Natural killer cell (primary cell): ENCODE measurements around the gene ANXA7. TPM values are rescaled to one million over a fixed set of nuclear protein-coding genes. Genes with fewer than 3 reads are reported as not detected.
"Not testable (repeated sequence)": the region's sequence is repeated elsewhere in the genome, so short reads cannot be mapped to it uniquely, and the experiment has no call there.

Experiments used
- ATAC-seq, 3 donors: fragments of 150-1000 bp in 2 of 3; fragments of 200-7000 bp in 1 of 3; cut with Tn5 transposase; 1 replicate in 1 of 3; 2 replicates in 2 of 3; pipeline ENCODE4 v1.10.0; 2021; ENCODE audit warnings: mild to moderate bottlenecking in 2 of 3, moderate library complexity in 2 of 3
- DNase-seq, 2 donors: peaks; one replicate each; pipeline versions ENCODE4 v3.0.0 to v3.0.0-alpha.2; 2013 to 2021; ENCODE audit warnings: mixed read lengths in 1 of 2
- H3K27ac ChIP-seq: one replicate; pipeline ENCODE4 v1.5.1; 2013; ENCODE audit warnings: mild to moderate bottlenecking, low read length
- H3K27me3 ChIP-seq: one replicate; pipeline ENCODE4 v1.6.1; 2013; ENCODE audit warnings: low read length; ENCODE audit not compliant: control insufficient read depth, insufficient read depth
- H3K36me3 ChIP-seq: one replicate; pipeline ENCODE4 v1.6.1; 2013; ENCODE audit warnings: low read length; ENCODE audit not compliant: control insufficient read depth, insufficient read depth
- H3K4me1 ChIP-seq: one replicate; pipeline ENCODE4 v1.6.1; 2013; ENCODE audit warnings: low read length; ENCODE audit not compliant: control insufficient read depth, insufficient read depth
- H3K4me3 ChIP-seq: one replicate; pipeline ENCODE4 v1.5.1; 2013; ENCODE audit warnings: low read length
- H3K9me3 ChIP-seq: one replicate; pipeline ENCODE4 v1.6.1; 2013; ENCODE audit warnings: low read length; ENCODE audit not compliant: control insufficient read depth, insufficient read depth
- H3K27ac Mint-ChIP-seq, 2 donors: one replicate each; pipeline ENCODE4 v1.8.0; 2022; ENCODE audit warnings: mild to moderate bottlenecking in 2 of 2, mixed read lengths in 2 of 2, moderate library complexity in 1 of 2
- H3K27me3 Mint-ChIP-seq, 2 donors: one replicate each; pipeline ENCODE4 v1.8.0; 2022; ENCODE audit warnings: low read depth in 2 of 2, mixed read lengths in 2 of 2
- H3K36me3 Mint-ChIP-seq: one replicate; pipeline ENCODE4 v1.8.0; 2022; ENCODE audit warnings: mixed read lengths
- H3K4me1 Mint-ChIP-seq, 2 donors: one replicate each; pipeline ENCODE4 v1.8.0; 2022; ENCODE audit warnings: mixed read lengths in 2 of 2
- H3K4me3 Mint-ChIP-seq: one replicate; pipeline ENCODE4 v1.8.0; 2022; ENCODE audit warnings: mild to moderate bottlenecking, moderate library complexity, mixed read lengths
- H3K9me3 Mint-ChIP-seq, 2 donors: one replicate each; pipeline ENCODE4 v1.8.0; 2022; ENCODE audit warnings: mixed read lengths in 2 of 2
- CTCF ChIP-seq: fragments of 200-600 bp; IDR thresholded peaks from one replicate; pipeline ENCODE4 v1.8.0; 2022; ENCODE audit warnings: antibody characterized with exemption
- WGBS: methylation state at CpG from one replicate; pipeline ENCODE4 v1.1.7; 2013; ENCODE audit warnings: missing lambda C conversion rate; ENCODE audit not compliant: insufficient coverage; 5-methylcytosine and 5-hydroxymethylcytosine counted together
- intact Hi-C: fragments of 100-400 bp; cut with micrococcal nuclease; formaldehyde crosslinking; loops from one replicate; pipeline ENCODE4 v1.14.2; 2022
- total RNA-seq, 4 donors: library from RNA; stranded (reverse); fragments of 120-200 nt in 1 of 4; gene quantifications; one replicate each; pipeline versions ENCODE4 v1.2.3 to v1.2.4, GENCODE V29; 2013 to 2022

The ANXA7 gene
- total RNA-seq, 3 donors from 2014 or later (not counting 1 experiment from before 2014, with no cell fraction given), result 61.0 to 82.0 (median 72.5) TPM

GRCh38 chr10:73338801-73339368 lies 75.0 kb downstream of the ANXA7 start:
- WGBS, result 87% methylated on average over 7 of the region's 8 CpGs
- Mint-ChIP-seq H3K27me3 (no peaks in the 10 kb centered on the region), H3K9me3 (no peaks in the 10 kb centered on the region), H3K4me3 (no peak overlapping the region), H3K27ac (no peak overlapping the region), H3K36me3 (no peaks in the 10 kb centered on the region), H3K4me1 (no peaks in the 10 kb centered on the region)
- Histone ChIP-seq H3K36me3 (no peaks in the 10 kb centered on the region), H3K9me3 (no peaks in the 10 kb centered on the region), H3K4me1 (no peaks in the 10 kb centered on the region), H3K27me3 (no peaks in the 10 kb centered on the region), H3K27ac (no peak overlapping the region), H3K4me3 (no peak overlapping the region)
- DNase-seq (no peak), ATAC-seq (no peak)
- intact Hi-C loops, result no loop called here
- no peak for TF ChIP-seq CTCF

DNA sequence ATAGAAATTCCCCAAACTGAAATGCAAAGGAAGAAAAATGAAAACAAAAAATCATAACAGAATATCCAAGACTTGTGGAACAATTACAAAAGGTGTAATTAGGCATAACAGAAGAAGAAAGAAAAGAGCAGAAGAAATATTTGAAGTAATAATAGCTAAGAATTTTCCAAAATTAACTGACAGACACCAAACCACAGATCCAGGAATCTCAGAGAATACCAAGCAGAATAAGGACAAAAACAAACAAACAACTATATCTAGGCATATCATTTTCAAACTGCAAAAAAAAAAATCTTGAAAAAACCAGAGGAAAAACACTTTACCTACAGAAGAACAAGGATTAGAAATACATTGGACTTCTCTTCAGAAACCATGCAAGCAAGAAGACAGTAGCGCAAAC lies 80.7 kb downstream of the ANXA7 start:
- Mint-ChIP-seq H3K4me1 (no peaks in the 10 kb centered on the region), H3K27me3 (peaks cover 2 to 17% of the 10 kb centered on the region in 2 donors), H3K36me3 (no peaks in the 10 kb centered on the region), H3K27ac (no peak overlapping the region), H3K4me3 (no peak overlapping the region), H3K9me3 (no peaks in the 10 kb centered on the region)
- no peak overlapping the region for H3K4me3 ChIP-seq
- no peaks in the 10 kb centered on the region for H3K27me3 ChIP-seq
- intact Hi-C loops, result no loop called here
- H3K4me1 ChIP-seq, result no peaks in the 10 kb centered on the region
- 100% methylated on average over 1 of the region's 1 CpG for WGBS
- H3K36me3 ChIP-seq, result no peaks in the 10 kb centered on the region
- DNase-seq, result no peak
- TF ChIP-seq CTCF, result no peak
- no peak overlapping the region for H3K27ac ChIP-seq
- no peak for ATAC-seq
- no peaks in the 10 kb centered on the region for H3K9me3 ChIP-seq

DNA sequence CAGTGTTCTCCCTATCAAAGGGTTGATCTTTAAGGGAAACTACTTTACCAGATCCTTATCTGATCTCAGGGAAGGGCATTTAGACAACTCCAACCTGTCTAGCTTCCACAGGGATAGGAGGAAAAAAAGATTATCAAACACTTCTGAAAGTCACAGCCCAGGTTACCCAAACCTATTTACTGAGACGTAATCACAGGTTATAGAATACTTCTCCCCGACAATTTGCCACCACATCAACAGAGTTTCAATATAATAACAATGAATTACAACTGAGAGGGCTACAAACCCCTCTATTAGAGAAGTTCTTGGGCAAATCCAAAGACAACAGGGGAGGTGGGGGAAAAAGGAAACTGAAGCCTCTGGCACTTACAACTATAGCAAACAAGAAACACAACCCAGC lies 81.5 kb downstream of the ANXA7 start:
- no peak for ATAC-seq
- intact Hi-C loops, result no loop called here
- H3K4me1 Mint-ChIP-seq, result no peaks in the 10 kb centered on the region

DNA sequence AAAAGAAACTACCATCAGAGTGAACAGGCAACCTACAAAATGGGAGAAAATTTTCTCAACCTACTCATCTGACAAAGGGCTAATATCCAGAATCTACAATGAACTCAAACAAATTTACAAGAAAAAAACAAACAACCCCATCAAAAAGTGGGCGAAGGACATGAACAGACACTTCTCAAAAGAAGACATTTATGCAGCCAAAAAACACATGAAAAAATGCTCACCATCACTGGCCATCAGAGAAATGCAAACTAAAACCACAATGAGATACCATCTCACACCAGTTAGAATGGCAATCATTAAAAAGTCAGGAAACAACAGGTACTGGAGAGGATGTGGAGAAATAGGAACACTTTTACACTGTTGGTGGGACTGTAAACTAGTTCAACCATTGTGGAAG lies 85.3 kb downstream of the ANXA7 start:
- ATAC-seq, H3K4me3 Mint-ChIP-seq, intact Hi-C loops, H3K9me3 Mint-ChIP-seq, H3K27ac Mint-ChIP-seq, H3K36me3 Mint-ChIP-seq, H3K4me3 ChIP-seq, H3K9me3 ChIP-seq, H3K27ac ChIP-seq, H3K27me3 ChIP-seq, H3K4me1 Mint-ChIP-seq, H3K4me1 ChIP-seq, DNase-seq, H3K36me3 ChIP-seq: not testable (repeated sequence)
- peaks cover 5 to 17% of the 10 kb centered on the region in 2 donors for H3K27me3 Mint-ChIP-seq
- no CpG with 5 or more reads among the region's 1 CpG for WGBS

More for the DNA sequence above, 81.5 kb downstream of the ANXA7 start:
- no peaks in the 10 kb centered on the region for H3K27me3 ChIP-seq
- H3K27ac ChIP-seq, result no peak overlapping the region
- H3K9me3 ChIP-seq, result no peaks in the 10 kb centered on the region
- Mint-ChIP-seq H3K36me3 (no peaks in the 10 kb centered on the region), H3K9me3 (no peaks in the 10 kb centered on the region), H3K27ac (no peak overlapping the region), H3K27me3 (peaks cover 2 to 17% of the 10 kb centered on the region in 2 donors), H3K4me3 (no peak overlapping the region)
- WGBS, result 100% methylated on average over 2 of the region's 2 CpGs
- no peak for DNase-seq
- TF ChIP-seq CTCF, result no peak
- H3K4me1 ChIP-seq, result no peaks in the 10 kb centered on the region
- no peaks in the 10 kb centered on the region for H3K36me3 ChIP-seq
- H3K4me3 ChIP-seq, result no peak overlapping the region

DNA sequence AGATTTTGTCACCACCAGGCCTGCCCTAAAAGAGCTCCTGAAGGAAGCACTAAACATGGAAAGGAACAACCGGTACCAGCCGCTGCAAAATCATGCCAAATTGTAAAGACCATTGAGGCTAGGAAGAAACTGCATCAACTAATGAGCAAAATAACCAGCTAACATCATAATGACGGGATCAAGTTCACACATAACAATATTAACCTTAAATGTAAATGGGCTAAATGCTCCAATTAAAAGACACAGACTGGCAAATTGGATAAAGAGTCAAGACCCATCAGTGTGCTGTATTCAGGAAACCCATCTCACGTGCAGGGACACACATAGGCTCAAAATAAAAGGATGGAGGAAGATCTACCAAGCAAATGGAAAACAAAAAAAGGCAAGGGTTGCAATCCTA lies 88.6 kb downstream of the ANXA7 start:
- not testable (repeated sequence) for H3K4me1 Mint-ChIP-seq, ATAC-seq

More for the DNA sequence above, 88.6 kb downstream of the ANXA7 start:
- H3K4me1 ChIP-seq, H3K9me3 ChIP-seq, H3K36me3 ChIP-seq, H3K27ac Mint-ChIP-seq, H3K27me3 Mint-ChIP-seq, H3K9me3 Mint-ChIP-seq, H3K27ac ChIP-seq, H3K4me3 Mint-ChIP-seq, intact Hi-C loops, H3K4me3 ChIP-seq, H3K36me3 Mint-ChIP-seq, DNase-seq, H3K27me3 ChIP-seq: not testable (repeated sequence)
- WGBS, result no CpG with 5 or more reads among the region's 4 CpGs
